ENCODE data around the gene PPP2R3A.
A peak's percentile ranks its signal among the peaks of the same experiment; 100 is the strongest.
"Not testable (repeated sequence)": the region's sequence is repeated elsewhere in the genome, so short reads cannot be mapped to it uniquely, and the experiment has no call there.

PPP2R3A gene

DNA sequence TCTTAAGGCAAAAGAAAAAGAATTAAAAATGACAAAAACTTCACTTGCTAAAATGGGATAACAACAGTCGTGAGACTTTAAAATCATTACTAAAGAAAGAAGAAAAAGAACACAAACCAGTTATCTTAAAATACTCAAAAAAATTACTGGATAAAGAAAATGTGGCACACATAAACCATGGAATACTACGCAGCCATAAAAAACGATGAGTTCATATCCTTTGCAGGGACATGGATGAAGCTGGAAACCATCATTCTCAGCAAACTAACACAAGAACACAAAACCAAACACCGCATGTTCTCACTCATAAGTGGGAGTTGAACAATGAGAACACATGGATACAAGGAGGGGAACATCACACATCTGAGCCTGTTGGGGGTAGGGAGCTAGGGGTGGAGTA lies 202.7 kb downstream of the PPP2R3A start:
- not testable (repeated sequence) for DNase-seq

DNA sequence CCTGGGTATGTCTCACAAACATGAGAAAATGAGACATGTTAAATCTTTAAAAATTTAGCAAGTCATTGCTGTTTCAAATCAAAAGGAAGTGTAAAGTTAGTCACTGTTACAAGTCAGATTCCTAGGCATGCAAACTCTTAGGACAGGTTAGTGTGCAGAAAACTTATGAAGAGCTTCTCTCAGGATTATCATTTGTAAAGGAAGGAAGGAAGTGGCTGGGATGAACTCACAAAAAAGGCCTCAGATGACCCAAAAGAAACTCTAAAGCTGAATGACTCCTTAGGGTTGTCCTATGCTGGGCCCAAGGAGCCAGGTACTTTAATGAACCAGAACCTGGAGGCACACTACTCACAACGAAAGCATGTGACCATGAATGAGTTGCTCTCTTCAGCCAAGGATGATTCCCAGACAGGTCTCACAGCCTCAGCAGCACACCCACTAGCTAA lies 205.6 kb downstream of the PPP2R3A start:
- DNase-seq, result no peak

DNA sequence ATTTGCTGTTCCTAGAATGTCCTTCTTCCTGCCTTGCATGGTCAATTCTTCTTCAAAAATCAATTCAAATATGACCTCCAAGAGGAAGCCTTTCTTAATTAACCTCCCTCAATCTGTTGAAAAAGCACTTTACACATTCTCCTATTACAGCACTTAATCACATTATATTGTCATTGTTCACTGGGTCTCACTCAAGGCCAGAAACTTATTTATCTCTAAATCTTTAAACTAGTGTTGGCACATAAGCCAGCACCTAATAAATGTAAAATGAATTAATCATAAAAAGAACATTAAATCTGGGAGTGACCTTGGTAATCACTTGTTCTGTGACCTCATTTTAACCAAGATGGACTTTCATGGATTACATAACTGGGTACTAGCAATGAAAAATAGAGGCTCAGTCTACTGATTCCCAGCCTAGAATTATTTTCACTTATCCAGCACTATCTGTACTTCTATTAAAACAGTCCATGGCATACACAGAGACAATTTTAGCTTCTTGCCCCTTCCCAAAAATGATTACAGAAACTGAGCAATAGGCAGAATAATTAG lies 208.5 kb downstream of the PPP2R3A start:
- DNase-seq, result no peak

DNA sequence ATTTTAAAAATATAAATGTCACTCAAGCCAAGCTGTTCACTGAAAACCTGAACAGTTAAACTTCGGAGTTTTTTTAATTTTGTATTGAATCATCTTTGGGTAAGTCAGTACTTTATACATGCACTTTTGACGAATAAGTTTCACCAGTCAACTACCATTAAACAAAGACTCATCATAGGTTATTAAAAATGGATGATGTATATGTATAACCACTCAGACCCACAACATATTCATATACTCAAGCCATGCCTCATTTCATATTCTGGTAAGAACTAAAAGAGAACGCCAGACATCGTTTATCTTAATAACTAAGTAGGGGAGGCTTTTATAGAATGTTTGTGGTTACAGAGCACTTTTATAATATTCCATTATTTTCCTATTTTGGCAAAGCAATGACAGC lies 212.3 kb downstream of the PPP2R3A start:
- no peak for DNase-seq

DNA sequence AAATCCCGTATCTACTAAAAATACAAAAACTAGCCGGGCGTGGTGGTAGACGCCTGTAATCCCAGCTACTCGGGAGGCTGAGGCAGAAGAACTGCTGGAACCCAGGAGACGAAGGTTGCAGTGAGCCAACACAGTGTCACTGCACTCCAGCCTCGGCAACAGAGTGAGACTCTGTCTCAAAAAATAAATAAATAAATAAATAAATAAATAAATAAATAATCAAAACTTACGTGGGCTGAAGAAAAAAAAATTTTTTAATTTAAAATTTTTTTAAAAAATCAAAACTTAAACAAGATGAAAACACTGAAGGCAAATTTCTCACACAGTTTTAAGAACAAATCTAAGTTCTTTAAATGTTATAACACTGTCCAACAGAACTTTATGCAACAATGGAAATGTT lies 216.2 kb downstream of the PPP2R3A start:
- no peak for DNase-seq

DNA sequence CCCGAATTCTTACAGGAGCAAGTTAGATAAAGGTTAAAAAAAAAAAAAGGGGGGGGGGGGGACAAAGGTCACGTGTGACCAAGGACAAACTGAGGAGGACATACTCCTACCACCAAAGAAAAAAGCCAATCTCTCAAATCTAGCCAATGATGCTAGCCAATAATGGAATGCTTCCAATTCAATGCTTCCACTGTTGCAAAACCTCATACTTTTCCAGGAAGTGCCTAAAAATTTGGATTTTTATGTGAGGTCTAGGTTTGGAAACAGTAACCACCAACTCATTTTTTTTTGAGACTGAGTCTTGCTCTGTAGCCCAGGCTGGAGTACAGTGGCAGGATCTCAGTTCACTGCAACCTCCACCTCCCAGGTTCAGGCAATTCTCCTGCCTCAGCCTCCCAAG lies 219.2 kb downstream of the PPP2R3A start:
- no peak for DNase-seq

DNA sequence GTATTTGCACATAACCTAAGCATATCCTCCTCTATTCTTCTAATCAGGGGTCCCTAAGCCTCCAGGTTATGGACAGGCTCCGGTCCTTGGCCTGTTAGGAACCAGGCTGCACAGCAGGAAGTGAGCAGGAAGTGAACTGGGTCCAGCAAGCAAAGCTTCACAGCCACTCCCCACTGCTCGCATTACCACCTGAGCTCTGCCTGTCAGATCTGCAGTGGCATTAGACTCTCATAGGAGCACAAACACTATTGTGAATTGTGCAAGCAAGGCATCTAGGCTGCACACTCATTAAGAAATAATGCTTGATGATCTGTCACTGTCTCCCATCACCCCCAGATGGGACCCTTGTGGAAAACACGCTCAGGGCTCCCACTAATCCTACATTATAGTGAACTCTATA lies 220.8 kb downstream of the PPP2R3A start:
- DNase-seq, result no peak

DNA sequence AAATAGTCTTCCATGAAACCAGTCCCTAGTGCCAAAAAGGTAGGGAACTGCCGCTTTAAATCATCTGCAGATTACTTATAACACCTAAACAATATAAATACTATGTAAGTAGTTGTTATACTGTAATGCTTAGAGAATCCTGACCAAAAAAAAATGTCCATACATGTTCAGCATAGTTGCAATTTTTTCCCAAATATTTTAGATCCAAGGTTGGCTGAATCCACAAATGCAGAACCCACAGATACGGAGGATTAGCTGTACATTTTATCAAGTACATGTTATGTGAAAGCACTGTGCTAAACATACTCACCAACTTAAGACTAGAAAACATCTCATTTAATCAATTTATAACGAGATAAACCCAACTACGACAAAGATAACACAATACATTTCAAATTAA lies 221.3 kb downstream of the PPP2R3A start:
- no peak for DNase-seq

DNA sequence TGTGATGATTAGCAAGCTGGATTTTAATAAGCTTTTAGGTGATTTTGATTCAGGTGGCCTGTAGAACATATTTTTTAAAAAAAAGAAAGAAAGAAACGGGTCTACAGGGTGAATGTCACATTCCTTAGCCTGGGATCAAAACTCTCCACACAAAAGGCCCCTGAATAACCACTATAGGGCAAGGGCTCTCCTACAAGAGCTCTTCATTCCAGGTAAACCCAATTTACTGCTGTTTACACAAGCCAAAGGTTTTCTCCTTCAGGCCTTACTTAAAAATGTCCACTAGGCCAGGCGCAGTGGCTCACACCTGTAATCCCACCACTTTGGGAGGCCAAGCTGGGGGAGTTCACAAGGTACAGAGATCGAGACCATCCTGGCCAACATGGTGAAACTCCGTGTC lies 222.3 kb downstream of the PPP2R3A start:
- no peak for DNase-seq

DNA sequence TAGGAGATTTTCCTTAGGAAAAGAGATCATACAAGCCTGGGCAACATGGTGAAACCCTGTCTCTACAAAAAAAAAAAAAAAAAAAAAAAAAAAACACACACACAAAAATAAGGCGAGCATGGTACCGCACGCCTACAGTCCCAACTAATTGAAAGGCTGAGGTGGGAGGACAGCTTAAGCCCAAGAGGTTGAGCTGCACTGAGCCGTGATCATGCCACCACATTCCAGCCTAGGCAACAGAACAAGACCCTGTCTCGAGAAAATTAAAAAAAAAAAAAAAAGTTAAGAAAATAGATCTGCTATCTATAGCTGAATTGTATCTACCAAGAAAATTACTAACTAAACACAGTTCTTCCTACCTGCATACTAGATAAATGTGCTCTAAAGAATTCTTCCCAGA lies 223.5 kb downstream of the PPP2R3A start:
- no peak for DNase-seq

DNA sequence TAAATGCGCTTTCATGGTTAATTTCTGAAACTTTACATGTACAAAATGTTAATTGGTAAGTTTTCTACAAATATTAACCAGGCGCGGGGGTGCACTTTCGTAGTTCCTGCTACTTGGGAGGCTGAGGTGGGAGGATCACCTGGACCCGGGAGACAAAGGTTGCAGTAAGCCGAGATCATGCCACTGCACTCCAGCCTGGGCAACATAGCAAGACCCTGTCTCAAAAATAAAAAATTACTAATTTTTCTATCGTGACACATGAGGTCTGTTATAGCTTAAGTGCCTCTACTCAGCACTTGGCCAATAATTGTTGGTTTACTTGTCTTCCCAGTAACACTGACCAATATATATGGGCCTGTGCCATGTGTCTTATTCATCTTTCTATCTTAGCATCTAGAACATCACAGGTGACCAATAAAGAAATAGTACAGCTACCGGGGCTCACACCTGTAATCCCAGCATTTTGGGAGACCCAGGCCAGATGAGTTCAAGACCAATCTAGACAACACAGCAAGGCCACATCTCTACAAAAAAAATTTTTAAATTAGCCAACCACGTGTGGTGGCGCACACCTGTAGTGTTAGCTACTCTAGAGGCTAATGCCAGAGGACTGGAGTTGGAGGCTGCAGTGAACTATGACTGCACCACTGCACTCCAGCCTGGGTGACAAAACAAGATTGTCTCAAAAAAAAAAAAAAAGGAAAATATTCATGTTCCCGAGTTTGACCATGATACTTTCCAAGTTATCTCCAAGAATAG lies 224.5 kb downstream of the PPP2R3A start:
- DNase-seq, result no peak

DNA sequence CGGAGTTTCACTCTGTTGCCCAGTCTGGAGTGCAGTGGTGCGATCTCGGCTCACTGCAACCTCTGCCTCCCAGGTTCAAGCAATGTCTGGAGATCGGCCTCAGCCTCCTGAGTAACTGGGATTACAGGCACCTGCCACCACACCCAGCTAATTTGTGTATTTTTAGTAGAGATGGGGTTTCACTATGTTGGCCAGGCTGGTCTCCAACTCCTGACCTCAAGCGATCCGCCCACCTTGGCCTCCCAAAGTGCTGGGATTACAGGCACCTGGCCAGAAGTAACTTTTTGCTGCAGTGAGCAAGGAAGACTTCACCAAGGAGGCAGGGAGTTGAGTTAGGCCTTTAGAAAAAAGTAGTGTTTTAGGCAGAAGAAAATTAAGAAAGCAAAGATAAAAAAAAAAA lies 226.7 kb downstream of the PPP2R3A start:
- DNase-seq, result not testable (repeated sequence)

DNA sequence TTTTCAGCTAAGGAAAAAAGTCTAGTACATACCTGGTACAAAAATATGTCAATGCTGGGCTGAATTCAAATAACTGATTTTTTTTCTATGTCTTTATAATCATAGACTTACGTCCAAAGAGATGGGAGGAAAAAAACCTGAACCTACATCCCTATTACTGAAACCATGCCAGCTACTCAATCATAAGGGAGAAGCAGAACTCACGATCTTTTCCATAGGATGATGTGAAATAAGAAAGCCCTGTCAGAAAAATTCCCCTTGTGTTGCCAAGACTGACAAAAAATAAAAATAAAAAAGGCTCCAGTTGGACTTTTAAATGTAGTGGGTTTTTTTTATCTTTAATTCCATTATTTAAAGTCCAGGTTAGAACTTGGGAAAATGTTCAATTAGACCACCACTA lies 227.3 kb downstream of the PPP2R3A start:
- no peak for DNase-seq

DNA sequence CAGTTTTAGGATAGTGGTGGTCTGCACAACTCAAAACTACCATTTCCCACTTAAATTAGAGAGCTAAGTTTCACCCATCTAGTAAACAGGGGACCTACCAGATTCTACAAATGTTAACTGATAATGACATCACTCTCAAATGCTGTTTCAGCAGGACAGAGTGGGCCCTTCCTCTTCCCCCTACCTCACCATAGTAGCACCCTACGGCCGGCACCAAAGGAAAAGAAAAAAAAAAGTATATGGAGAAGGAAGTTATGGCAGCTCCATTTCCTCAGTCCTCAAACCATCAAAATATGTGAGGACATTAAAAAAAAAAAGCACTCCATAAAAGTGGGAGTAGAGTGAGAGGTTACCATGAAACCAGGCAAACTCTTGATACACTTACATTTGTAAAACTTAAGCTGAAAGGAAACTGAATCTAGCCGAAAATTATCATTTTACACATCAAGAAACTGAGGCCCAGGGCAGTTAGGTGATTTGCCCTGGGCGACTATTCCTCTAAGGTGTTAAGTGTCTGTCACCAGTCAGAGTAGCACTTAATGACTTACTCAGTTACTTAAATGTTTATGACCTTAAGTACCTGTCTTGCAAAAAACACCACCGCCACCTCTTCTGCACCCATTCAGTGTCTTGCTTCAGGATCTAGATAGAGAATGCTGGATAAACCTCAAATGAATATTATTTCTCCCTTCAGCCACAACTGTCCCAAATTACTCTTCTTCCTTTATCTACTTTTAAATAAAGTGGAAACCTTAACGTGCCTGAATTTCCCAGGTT lies 227.9 kb downstream of the PPP2R3A start:
- DNase-seq, result no peak

DNA sequence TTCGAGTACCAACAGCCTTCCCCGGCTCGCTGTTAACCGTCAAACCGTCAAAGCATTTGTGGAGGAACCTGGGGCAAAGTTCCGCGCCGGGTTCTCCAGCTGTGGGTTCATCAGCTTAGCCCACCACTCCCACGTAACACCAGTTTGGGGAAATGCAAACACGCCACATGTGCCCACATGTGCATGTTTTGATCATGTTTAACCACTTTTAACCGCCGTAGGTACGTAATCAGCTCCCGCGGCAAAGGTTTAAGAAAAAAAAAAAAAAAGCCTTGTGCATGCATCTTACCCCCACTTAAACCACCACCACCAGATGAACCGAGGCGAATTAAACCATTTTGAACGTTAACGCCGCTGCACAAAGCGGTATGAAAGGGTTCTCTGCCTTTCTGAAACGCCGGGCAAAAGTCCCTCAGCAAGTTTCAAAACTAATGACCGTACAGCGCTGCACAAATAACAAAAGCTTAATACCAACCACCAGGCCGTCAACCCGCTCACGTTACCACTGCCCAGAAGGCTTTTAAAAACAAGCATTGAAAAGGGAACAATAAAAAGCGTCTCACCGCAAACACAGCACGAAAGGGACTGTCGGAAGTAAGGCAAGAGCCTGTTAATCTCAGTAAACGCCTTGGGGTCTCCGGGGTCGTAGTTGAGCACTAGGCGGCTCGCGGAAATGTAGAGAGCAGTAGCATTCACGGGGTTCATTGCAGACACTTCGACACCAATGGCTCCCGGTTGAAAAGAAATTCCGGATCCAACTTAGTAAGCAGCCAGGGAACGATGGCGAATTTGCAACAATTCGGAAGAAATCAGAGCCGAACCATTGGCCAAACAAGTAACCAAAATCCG lies 229.1 kb downstream of the PPP2R3A start:
- DNase-seq, result peak; percentile 73

DNA sequence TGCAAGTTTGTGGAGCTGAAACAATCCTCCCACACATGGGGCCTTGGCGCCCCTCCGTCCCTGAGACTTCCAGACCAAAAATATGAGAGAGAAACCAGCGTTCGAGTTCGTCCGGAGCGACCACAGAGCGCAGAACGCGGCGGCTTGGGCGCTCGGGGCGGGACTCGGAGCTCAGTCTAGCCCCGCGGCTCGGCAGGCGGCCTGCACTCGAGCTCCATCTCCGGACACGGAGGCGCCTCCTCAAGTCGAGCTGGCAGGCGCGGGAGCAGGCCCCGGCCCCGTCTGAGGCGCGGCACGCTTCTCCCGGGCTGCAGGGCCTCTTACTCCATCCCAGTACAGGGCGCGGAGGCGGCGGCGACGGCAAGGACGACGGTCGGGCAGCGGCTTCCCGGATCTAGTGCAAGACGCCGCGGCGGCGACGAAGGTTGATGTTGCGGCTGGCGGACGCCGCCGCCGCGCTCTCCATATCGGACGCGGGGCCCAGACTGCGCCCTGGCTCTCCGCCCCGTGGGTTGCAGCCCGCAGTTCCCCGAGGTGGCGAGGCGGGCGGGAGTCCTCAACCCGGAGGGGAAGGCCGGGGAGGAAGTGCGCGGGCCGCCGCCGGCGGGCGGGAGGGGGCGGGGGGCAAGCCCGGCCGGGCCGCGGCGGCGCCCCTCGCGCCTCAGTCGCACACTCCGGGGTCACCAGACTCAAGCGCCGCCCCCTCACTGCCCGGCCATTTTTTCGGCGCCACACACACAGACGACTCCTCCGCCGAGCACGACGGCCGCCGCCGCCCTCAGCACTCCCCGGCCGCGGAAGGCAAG lies 229.9 kb downstream of the PPP2R3A start:
- DNase-seq, result peak; percentile 81

DNA sequence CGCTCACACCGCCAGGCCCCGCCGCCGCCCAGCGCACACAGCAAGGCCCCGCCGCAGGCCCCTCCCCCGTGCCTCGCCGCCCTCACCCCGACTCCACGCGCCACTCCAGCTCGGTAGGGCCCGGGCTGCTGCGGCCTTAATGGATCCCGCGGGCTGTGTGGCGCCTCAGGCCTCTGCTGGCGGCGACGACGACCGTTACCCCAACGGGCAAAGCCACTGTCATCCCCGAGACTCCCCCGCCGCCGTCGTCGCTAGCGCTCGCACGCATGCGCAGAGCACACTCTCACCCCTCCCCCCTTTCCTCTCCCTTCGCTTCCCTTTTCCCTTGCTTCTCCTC lies 230.5 kb downstream of the PPP2R3A start, which contains the start of gene MSL2:
Gene MSL2, minus strand, starts transcription at position 272 of the 337 bp plus-strand sequence. CDS start 1,222 bp downstream, outside the sequence.
- no peak for DNase-seq

DNA sequence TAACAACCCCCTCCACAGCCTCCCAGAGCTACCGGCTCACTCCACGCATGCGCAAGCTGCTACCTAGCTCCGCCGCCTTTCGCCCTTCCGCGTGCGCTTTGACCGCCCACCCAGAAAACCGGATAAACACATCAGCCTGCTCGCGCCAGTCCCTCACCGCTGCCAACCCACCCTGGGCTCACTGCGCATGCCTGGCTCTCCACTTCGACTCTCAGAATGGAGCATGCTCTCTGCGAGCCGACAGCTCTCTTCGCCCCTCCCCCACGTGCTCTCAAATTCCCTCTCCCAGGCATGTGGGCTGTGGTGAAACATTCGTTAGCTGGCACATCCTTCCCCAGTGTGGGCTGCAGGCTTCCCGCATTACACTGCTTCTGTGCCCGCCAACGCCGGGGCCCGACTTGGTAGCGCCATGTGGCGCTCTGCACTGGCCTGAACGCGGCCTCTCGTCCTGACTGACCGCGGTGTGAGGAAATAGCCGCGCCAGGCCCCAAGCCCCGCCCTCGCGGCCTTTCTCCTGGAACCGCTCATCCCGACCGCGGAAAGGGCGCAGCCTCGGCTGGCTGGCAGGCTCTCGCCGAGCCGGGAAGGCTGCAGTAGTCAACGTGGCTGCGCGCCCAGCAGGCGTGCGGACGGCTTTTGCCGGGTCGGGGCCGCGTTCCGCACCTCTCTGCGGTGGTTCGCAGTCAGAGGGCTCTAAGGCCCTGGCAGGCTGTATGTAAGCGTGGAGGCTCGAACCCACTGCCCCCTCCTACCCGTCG lies 231.1 kb downstream of the PPP2R3A start:
- peak; percentile 100 for DNase-seq

DNA sequence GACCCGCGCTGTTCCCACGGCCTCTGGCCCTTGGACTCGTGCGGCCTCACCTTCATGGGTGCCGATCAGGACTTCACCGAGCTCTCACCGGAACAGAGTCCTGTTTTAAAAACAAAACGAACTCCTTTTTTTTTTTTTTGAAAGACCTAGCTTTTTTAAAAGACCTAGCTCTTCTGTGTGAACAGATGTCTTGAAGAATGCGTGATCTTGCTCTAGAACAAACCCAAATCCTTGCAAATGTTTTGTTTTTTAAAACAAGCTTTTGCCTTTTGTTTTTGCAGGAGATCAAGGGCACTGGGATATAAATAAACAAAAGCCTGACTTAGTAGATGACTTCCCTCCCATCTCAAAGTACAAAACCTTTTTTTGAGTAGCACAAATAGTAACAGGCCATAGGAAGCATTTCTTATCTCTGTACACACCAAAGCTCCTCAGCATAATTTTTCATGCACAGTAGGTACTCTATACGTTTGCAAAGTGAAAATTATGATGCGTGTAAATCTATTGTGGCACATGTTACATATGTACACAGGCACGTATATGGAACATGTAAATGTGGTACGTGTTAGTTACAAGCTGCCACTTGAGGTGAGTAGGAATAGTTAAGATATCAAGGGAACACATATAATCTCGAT lies 231.7 kb downstream of the PPP2R3A start:
- DNase-seq, result no peak
